H1 (cell line): ENCODE results near the gene ZNF581. TPM values are rescaled to one million over a fixed set of nuclear protein-coding genes. Genes with fewer than 3 reads are reported as not detected.

Source experiments
- ASH2L ChIP-seq: fragments of 200-600, 300-600 bp; sonication (generic); IDR thresholded peaks from one replicate; pipeline ENCODE4 v1.7.1; 2017; ENCODE audit warnings: low read length
- CEBPB ChIP-seq: IDR thresholded peaks from 2 replicates; pipeline ENCODE4 v1.6.1; 2012; ENCODE audit warnings: low read depth, low read length
- CREB1 ChIP-seq: IDR thresholded peaks from 2 replicates; pipeline ENCODE4 v1.6.1; 2012; ENCODE audit warnings: inconsistent platforms
- EGR1 ChIP-seq: IDR thresholded peaks from 2 replicates; pipeline ENCODE4 v1.6.1; 2011; ENCODE audit warnings: low read depth, low read length, borderline replicate concordance
- GABPA ChIP-seq: IDR thresholded peaks from 2 replicates; pipeline ENCODE4 v1.6.1; 2011; ENCODE audit warnings: mild to moderate bottlenecking, low read length, moderate library complexity, borderline replicate concordance; ENCODE audit not compliant: insufficient read depth
- GTF2F1 ChIP-seq: IDR thresholded peaks from 2 replicates; pipeline ENCODE4 v1.6.1; 2012; ENCODE audit warnings: low read depth, low read length, improper control_type of control experiment, borderline replicate concordance
- KDM5A ChIP-seq: fragments of 200-600 bp; IDR thresholded peaks from 2 replicates; pipeline ENCODE4 v1.7.1; 2012; ENCODE audit warnings: mild to moderate bottlenecking, low read length, inconsistent platforms, mixed read lengths
- PHF8 ChIP-seq: fragments of 200-600 bp; sonication (generic); conservative IDR thresholded peaks from 2 replicates; pipeline ENCODE4 v1.7.1; 2012; ENCODE audit warnings: low read depth, mild to moderate bottlenecking, inconsistent platforms, low read length, moderate library complexity
- POLR2AphosphoS5 ChIP-seq: IDR thresholded peaks from 2 replicates; pipeline ENCODE4 v1.6.1; 2011; ENCODE audit warnings: low read depth, low read length
- POU5F1 ChIP-seq: IDR thresholded peaks from 2 replicates; pipeline ENCODE4 v1.6.1; 2011; ENCODE audit warnings: low read depth, mild to moderate bottlenecking, low read length, moderate library complexity
- RBBP5 ChIP-seq: IDR thresholded peaks from 2 replicates; pipeline ENCODE4 v1.7.1; 2012; ENCODE audit warnings: low read depth, mild to moderate bottlenecking, inconsistent platforms, low read length, moderate library complexity, borderline replicate concordance
- RNF2 ChIP-seq: fragments of 200-900, 300-1000 bp; sonication (generic); IDR thresholded peaks from 2 replicates; pipeline ENCODE4 v1.7.1; 2016; ENCODE audit warnings: borderline replicate concordance, low read depth, mild to moderate bottlenecking, antibody characterized with exemption, low read length; ENCODE audit not compliant: poor library complexity, severe bottlenecking; ENCODE audit errors: missing control alignments
- SP1 ChIP-seq: IDR thresholded peaks from 2 replicates; pipeline ENCODE4 v1.6.1; 2011; ENCODE audit warnings: low read depth, low read length
- polyA plus RNA-seq, 7 experiments: library from polyadenylated mRNA; depleted of rRNA in 3 of 7; stranded (reverse) in 5 of 7; unstranded in 2 of 7; fragments of >200 nt in 5 of 7; fragments of 200-250 nt in 2 of 7; gene quantifications; 1 replicate in 5 of 7; 2 replicates in 1 of 7; 4 replicates in 1 of 7; pipeline versions ENCODE4 v1.2.1 to v1.2.3, GENCODE V29; 2011 to 2013; ENCODE audit warnings: missing spikeins in 2 of 7, mixed read lengths in 2 of 7
- total RNA-seq: library from RNA; stranded (reverse); fragmentation: NEBNext Ultra II Directional; extraction: Animal tissue kit (Norgen Biotek cat#: 25700); gene quantifications from 2 replicates; pipeline ENCODE4 v1.2.1, GENCODE V29; 2021

ZNF581 gene
- total and polyA plus RNA-seq, 2 of the 8 experiments (the other 6 are each of a cell fraction or from before 2014, with no cell fraction given), result 73.0 to 76.1 TPM

- TF ChIP-seq RNF2 (no peak), EGR1 (peak; percentile 75; the same call in 1 of the 2 replicates), RBBP5 (peak; percentile 47; the same call in 1 of the 2 replicates), KDM5A (no peak), POU5F1 (no peak), CREB1 (peak; percentile 95), GABPA (peak; percentile 97), POLR2AphosphoS5 (peak; percentile 88), GTF2F1 (no peak), CEBPB (no peak), PHF8 (peak; percentile 75), ASH2L (peak; percentile 62), SP1 (peak; percentile 9; the same call in 1 of the 2 replicates)
Observed at GRCh38 chr19:55674841-55675660, 31.6 kb downstream of the ZNF581 start, which contains the start of gene EPN1 (continued).
